Mesothelial cell of epicardium (in vitro differentiated cells): ENCODE data around the gene SFMBT2. TPM values are rescaled to one million over a fixed set of nuclear protein-coding genes. Genes with fewer than 3 reads are reported as not detected.
"Not testable (repeated sequence)": the region's sequence is repeated elsewhere in the genome, so short reads cannot be mapped to it uniquely, and the experiment has no call there.

ENCODE experiments used
- DNase-seq, 2 experiments: peaks; one replicate each; pipeline ENCODE4 v3.0.0; 2021; ENCODE audit warnings: low spot score in 2 of 2; ENCODE audit not compliant: unreplicated experiment in 2 of 2
- H3K27ac Mint-ChIP-seq: 2 replicates; pipeline ENCODE4 v1.8.0; 2021; ENCODE audit warnings: mixed read lengths
- H3K27me3 Mint-ChIP-seq: 2 replicates; pipeline ENCODE4 v1.8.0; 2021; ENCODE audit warnings: low read depth, mixed read lengths
- H3K36me3 Mint-ChIP-seq: 2 replicates; pipeline ENCODE4 v1.8.0; 2021; ENCODE audit warnings: mixed read lengths
- H3K4me1 Mint-ChIP-seq: 2 replicates; pipeline ENCODE4 v1.8.0; 2021; ENCODE audit warnings: mixed read lengths
- H3K4me3 Mint-ChIP-seq: 2 replicates; pipeline ENCODE4 v1.8.0; 2021; ENCODE audit warnings: mild to moderate bottlenecking, moderate library complexity, mixed read lengths
- H3K9me3 Mint-ChIP-seq: 2 replicates; pipeline ENCODE4 v1.8.0; 2021; ENCODE audit warnings: mixed read lengths
- CTCF ChIP-seq: fragments of 200-600 bp; sonication (generic); IDR thresholded peaks from one replicate; pipeline ENCODE4 v1.5.0; 2021; ENCODE audit warnings: antibody characterized with exemption; ENCODE audit not compliant: unreplicated experiment
- total RNA-seq: library from RNA; stranded (reverse); gene quantifications from 3 replicates; pipeline ENCODE4 v1.2.1, GENCODE V29; 2021

SFMBT2 gene
- total RNA-seq, 1 donor from 2014 or later, result 2.3 TPM

- Mint-ChIP-seq H3K27ac (no peak overlapping the region), H3K27me3 (peaks cover 60% of the 10 kb centered on the region), H3K4me1 (no peaks in the 10 kb centered on the region), H3K36me3 (no peaks in the 10 kb centered on the region), H3K4me3 (no peak overlapping the region), H3K9me3 (peaks cover 5% of the 10 kb centered on the region)
- no peak for DNase-seq
- TF ChIP-seq CTCF, result no peak
Observed at GRCh38 chr10:7397049-7398035, 13.5 kb downstream of the SFMBT2 start.

DNA sequence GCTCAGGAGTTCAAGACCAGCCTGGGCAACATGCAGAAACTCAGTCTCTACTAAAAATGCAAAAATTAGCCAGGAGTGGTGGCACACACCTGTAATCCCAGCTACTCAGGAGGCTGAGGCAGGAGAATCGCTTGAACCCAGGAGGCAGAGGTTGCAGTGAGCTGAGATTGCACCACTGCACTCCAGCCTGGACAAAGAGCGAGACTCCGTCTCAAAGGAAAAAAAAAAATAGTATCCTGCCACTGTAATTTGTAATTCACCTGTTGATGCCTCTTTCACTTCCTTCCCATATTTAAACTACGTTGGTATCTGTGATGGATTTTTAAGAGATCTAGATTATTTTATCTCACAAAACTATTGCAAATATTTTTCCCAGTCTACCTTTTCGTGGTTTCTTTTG lies 18.5 kb downstream of the SFMBT2 start:
- H3K36me3 Mint-ChIP-seq, DNase-seq, H3K4me1 Mint-ChIP-seq, H3K9me3 Mint-ChIP-seq, H3K27ac Mint-ChIP-seq, H3K4me3 Mint-ChIP-seq: not testable (repeated sequence)
- peaks cover 36% of the 10 kb centered on the region for H3K27me3 Mint-ChIP-seq

DNA sequence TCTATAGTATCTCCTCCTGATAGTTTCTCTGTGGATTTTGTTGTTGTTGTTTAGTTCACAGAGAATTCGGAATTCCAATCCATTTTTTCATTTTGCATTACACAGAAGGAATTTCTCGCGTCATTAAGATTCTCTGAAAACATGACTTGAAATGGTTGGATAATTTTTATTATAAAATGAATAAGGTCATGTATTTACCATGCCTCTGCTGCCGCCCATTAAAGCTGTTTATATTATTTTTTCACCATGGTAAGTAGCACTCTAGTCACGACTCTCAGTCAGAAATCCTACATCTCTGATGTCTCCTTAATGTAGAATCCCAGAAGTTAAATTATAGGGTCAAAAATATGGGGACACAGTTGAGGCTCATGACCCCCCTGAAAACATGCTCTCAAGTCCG lies 19.1 kb downstream of the SFMBT2 start:
- no peaks in the 10 kb centered on the region for H3K4me1 Mint-ChIP-seq
- H3K27ac Mint-ChIP-seq, result no peak overlapping the region

DNA sequence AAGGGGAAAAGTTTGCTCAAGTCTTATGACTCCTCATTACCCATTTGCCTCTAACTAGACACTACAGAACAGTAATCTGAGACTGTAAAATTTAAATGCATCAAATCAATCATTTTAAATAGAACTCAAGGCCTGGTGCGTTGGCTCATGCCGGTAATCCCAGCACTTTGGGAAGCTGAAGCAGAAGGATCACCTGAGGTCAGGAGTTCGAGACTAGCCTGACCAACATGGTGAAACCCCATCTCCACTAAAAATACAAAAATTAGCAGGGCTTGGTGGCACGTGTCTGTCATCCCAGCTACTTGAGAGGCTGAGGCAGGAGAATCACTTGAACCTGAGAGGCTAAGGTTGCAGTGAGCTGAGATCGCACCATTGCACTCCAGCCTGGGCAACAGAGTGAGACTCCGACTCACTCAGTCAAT lies 20.1 kb downstream of the SFMBT2 start:
- not testable (repeated sequence) for H3K27ac Mint-ChIP-seq, H3K4me3 Mint-ChIP-seq, H3K36me3 Mint-ChIP-seq, H3K9me3 Mint-ChIP-seq, H3K4me1 Mint-ChIP-seq, DNase-seq
- peaks cover 27% of the 10 kb centered on the region for H3K27me3 Mint-ChIP-seq

More for the DNA sequence above, 19.1 kb downstream of the SFMBT2 start:
- no peak for TF ChIP-seq CTCF
- Mint-ChIP-seq H3K27me3 (peaks cover 35% of the 10 kb centered on the region), H3K9me3 (peaks cover 5% of the 10 kb centered on the region), H3K4me3 (no peak overlapping the region), H3K36me3 (no peaks in the 10 kb centered on the region)
- no peak for DNase-seq

DNA sequence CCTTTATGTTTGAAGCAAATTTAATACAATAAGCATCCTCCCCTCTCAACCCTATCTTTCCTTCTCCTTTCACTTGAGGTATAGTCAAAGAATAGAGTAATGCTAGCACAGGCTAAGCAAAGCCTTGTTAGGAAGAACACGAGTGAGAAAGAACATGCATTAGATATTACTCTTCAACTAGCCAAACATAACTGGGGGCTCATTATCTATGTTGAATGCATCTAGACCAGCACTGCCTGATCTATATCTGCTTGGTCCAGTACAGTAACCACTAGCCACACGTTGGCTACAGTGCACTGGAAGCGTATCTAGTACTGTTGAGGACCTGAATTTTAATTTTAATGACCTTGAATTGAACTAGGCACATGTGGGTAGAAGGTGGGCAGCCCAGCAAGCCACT lies 21.0 kb downstream of the SFMBT2 start:
- Mint-ChIP-seq H3K27ac (no peak overlapping the region), H3K4me3 (no peak overlapping the region), H3K27me3 (peaks cover 31% of the 10 kb centered on the region), H3K36me3 (no peaks in the 10 kb centered on the region), H3K4me1 (peaks cover 3% of the 10 kb centered on the region), H3K9me3 (no peaks in the 10 kb centered on the region)
- TF ChIP-seq CTCF, result no peak
- DNase-seq, result no peak

- no peak for DNase-seq
- Mint-ChIP-seq H3K4me3 (no peak overlapping the region), H3K27me3 (peaks cover 32% of the 10 kb centered on the region), H3K27ac (no peak overlapping the region), H3K4me1 (peaks cover 3% of the 10 kb centered on the region), H3K9me3 (no peaks in the 10 kb centered on the region), H3K36me3 (no peaks in the 10 kb centered on the region)
- no peak for TF ChIP-seq CTCF
Observed at GRCh38 chr10:7389346-7389745, 21.5 kb downstream of the SFMBT2 start.
